SU-DHL-6 (cell line): ENCODE data around the gene MIEN1.

Source experiments
- EZH2phosphoT487 ChIP-seq: fragments of 200-600 bp; sonication (generic), shearing (Covaris generic); conservative IDR thresholded peaks from 2 replicates; pipeline ENCODE4 v1.6.1; 2018; ENCODE audit warnings: mild to moderate bottlenecking, antibody characterized with exemption, low read length, moderate library complexity, mixed read lengths
- TF ChIP-seq, protein P1 (sequence below): fragments of 200-600 bp; sonication (generic); IDR thresholded peaks from one replicate; pipeline ENCODE4 v1.5.1; 2017; ENCODE audit warnings: antibody characterized with exemption, mild to moderate bottlenecking, low read length, moderate library complexity; ENCODE audit not compliant: insufficient read depth, poor library complexity, severe bottlenecking

DNA sequence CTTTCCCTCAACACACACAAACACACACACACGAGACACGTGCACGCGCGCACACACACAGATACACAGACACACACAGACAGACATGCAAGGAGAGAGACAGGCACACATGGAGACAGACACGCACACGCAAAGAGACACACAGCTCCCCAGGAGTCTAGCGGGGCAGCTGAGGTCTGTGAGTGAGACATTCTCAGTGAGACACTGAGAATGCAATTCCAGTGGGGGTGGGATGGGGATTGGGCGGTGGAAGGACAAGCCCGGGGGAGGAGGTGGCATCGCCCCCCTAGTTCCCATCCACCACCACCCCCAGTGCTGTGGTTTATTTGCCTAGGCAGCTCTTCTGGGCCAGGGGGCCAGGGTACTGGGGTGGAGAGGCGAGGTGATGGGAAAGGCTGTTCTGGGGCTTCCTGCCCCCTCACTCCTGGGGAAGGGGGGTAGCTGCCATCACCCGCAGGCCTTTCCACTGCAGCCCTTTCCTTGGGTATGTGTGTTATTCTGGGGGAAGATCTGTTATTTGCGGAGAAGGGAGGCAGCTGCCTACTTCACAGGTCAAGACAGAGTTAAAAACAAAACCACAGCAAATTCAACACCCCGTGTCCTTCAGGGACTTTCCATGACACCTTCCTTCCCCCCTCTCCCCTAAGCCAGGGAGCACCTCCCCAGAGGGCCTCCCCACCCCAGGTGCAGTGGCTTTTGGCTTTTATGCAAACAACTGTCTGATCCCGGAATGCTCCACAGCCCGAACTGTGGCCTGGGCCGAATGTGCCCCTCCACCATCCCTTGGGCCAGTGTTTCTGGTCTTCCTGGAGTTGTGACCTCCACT is 25.4 kb upstream of the MIEN1 start:
- TF ChIP-seq, protein P1, sequence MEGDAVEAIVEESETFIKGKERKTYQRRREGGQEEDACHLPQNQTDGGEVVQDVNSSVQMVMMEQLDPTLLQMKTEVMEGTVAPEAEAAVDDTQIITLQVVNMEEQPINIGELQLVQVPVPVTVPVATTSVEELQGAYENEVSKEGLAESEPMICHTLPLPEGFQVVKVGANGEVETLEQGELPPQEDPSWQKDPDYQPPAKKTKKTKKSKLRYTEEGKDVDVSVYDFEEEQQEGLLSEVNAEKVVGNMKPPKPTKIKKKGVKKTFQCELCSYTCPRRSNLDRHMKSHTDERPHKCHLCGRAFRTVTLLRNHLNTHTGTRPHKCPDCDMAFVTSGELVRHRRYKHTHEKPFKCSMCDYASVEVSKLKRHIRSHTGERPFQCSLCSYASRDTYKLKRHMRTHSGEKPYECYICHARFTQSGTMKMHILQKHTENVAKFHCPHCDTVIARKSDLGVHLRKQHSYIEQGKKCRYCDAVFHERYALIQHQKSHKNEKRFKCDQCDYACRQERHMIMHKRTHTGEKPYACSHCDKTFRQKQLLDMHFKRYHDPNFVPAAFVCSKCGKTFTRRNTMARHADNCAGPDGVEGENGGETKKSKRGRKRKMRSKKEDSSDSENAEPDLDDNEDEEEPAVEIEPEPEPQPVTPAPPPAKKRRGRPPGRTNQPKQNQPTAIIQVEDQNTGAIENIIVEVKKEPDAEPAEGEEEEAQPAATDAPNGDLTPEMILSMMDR: no peak
- TF ChIP-seq EZH2phosphoT487: no peak
